ENCODE measurements around the gene RNU4-1. TPM values are rescaled to one million over a fixed set of nuclear protein-coding genes. Genes with fewer than 3 reads are reported as not detected.
"Not testable (repeated sequence)": the region's sequence is repeated elsewhere in the genome, so short reads cannot be mapped to it uniquely, and the experiment has no call there.

Gene RNU4-1
- total and polyA plus RNA-seq, 2 donors from 2014 or later, result 3,016 TPM; not detected in 1

DNA sequence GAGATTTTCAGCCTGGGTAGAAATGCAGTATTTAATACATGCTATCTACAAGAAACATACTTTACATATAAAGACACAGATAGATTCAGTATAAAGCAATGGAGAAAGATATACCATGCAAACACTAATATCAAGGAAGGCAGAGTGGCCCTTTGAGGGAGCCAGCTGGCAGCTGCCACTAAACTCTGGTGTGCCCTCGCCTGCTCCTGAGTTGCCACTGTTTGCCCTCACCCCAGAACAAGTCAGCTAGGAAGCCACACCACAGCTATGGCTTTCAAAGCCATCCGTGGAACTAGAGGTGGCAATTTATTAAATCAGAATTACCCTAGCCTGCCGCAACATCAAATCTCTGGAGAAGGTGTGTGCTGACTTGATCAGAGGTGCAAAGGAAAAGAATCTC is 45.9 kb downstream of the RNU4-1 start:
- no peak for FAIRE-seq
- intact Hi-C loops (cut with DNase I), result no loop called here
- H3K9ac ChIP-seq (ENCODE audit: low read length in 3 of 3), result no peak overlapping the region

DNA sequence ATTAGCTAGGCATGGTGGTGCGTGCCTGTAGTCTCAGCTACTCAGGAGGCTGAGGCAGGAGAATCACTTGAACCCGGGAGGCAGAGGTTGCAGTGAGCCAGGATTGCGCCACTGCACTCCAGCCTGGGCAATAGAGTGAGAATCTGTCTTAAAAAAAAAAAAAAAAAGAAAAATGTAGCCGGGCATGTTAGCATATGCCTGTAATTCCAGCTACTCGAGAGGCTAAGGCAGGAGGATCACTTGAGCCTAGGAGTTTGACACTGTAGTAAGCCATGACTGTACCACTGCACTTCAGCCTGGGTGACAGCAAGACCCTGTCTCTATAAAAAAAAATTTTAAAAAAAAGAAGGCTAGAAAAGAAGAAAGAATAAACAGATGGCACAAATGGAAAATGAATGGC is 46.3 kb downstream of the RNU4-1 start:
- H3K4me1 ChIP-seq (ENCODE audit: control insufficient read depth in 2 of 3, insufficient read depth in 2 of 3, low read depth in 1 of 3, low read length in 3 of 3), result peaks cover 0 to 44% (median 40%) of the 10 kb centered on the region in 3 donors
- H3K9me3 ChIP-seq (ENCODE audit: control insufficient read depth in 2 of 3, insufficient read depth in 1 of 3, low read length in 3 of 3); FAIRE-seq; H3K36me3 ChIP-seq (ENCODE audit: control insufficient read depth in 2 of 3, insufficient read depth in 3 of 3, low read length in 3 of 3); H3K9ac ChIP-seq (ENCODE audit: low read length in 3 of 3); H3K4me3 ChIP-seq (ENCODE audit: low read length in 3 of 3); intact Hi-C loops (cut with DNase I); H3K27me3 ChIP-seq (ENCODE audit: control insufficient read depth, insufficient read depth, low read length); H3K27ac ChIP-seq (ENCODE audit: low read depth in 2 of 2, low read length in 2 of 2); DNase-seq: not testable (repeated sequence)

More for the DNA sequence above, 45.9 kb downstream of the RNU4-1 start:
- H3K9me3 ChIP-seq (ENCODE audit: control insufficient read depth in 2 of 3, insufficient read depth in 1 of 3, low read length in 3 of 3), result no peaks in the 10 kb centered on the region
- DNase-seq, result no peak
- H3K36me3 ChIP-seq (ENCODE audit: control insufficient read depth in 2 of 3, insufficient read depth in 3 of 3, low read length in 3 of 3), result no peaks in the 10 kb centered on the region
- H3K27ac ChIP-seq (ENCODE audit: low read depth in 2 of 2, low read length in 2 of 2), result peak overlapping the region in 1 of 2 donors; percentile 85
- H3K27me3 ChIP-seq (ENCODE audit: control insufficient read depth, insufficient read depth, low read length), result no peaks in the 10 kb centered on the region
- H3K4me3 ChIP-seq (ENCODE audit: low read length in 3 of 3), result peak overlapping the region in 1 of 3 donors; percentile 4
- TF ChIP-seq CTCF (IDR thresholded peaks at IDR 0.05; ENCODE audit: borderline replicate concordance, extremely low read depth, insufficient read depth), result no peak
- H3K4me1 ChIP-seq (ENCODE audit: control insufficient read depth in 2 of 3, insufficient read depth in 2 of 3, low read depth in 1 of 3, low read length in 3 of 3), result peaks cover 0 to 41% (median 35%) of the 10 kb centered on the region in 3 donors

Other genes starting within 250 kb of the RNU4-1 start
- gene RAB35, start 176.5 kb downstream of the RNU4-1 start, total RNA-seq, result 56.1 TPM
- gene RAB35, start 176.5 kb downstream of the RNU4-1 start, polyA plus RNA-seq (ENCODE audit: insufficient read depth, low read depth, low replicate concordance), result 23.2 TPM
- 77.6 TPM for gene GCN1, start 98.5 kb downstream of the RNU4-1 start, total RNA-seq
- gene GCN1, start 98.5 kb downstream of the RNU4-1 start, polyA plus RNA-seq (ENCODE audit: insufficient read depth, low read depth, low replicate concordance), result 12.2 TPM
- 1,384 TPM for gene RPLP0, start 92.1 kb downstream of the RNU4-1 start, total RNA-seq
- 1,654 TPM for gene RPLP0, start 92.1 kb downstream of the RNU4-1 start, polyA plus RNA-seq (ENCODE audit: insufficient read depth, low read depth, low replicate concordance)
- 133 TPM for gene PXN, start 27.5 kb downstream of the RNU4-1 start, total RNA-seq
- gene PXN, start 27.5 kb downstream of the RNU4-1 start, polyA plus RNA-seq (ENCODE audit: insufficient read depth, low read depth, low replicate concordance), result 57.1 TPM
- gene RNU4-2, start 1.3 kb downstream of the RNU4-1 start, total RNA-seq, result 18,412 TPM
- not detected for gene RNU4-2, start 1.3 kb downstream of the RNU4-1 start, polyA plus RNA-seq (ENCODE audit: insufficient read depth, low read depth, low replicate concordance)
- gene SIRT4, start 9.1 kb upstream of the RNU4-1 start, total RNA-seq, result 1.5 TPM
- gene SIRT4, start 9.1 kb upstream of the RNU4-1 start, polyA plus RNA-seq (ENCODE audit: insufficient read depth, low read depth, low replicate concordance), result 8.1 TPM
- gene PLA2G1B, start 34.5 kb upstream of the RNU4-1 start, total RNA-seq, result not detected
- not detected for gene PLA2G1B, start 34.5 kb upstream of the RNU4-1 start, polyA plus RNA-seq (ENCODE audit: insufficient read depth, low read depth, low replicate concordance)
- gene MSI1, start 75.9 kb upstream of the RNU4-1 start, total RNA-seq, result 1.3 TPM
- 0.80 TPM for gene MSI1, start 75.9 kb upstream of the RNU4-1 start, polyA plus RNA-seq (ENCODE audit: insufficient read depth, low read depth, low replicate concordance)
- gene COX6A1, start 144.9 kb upstream of the RNU4-1 start, total RNA-seq, result 331 TPM
- gene COX6A1, start 144.9 kb upstream of the RNU4-1 start, polyA plus RNA-seq (ENCODE audit: insufficient read depth, low read depth, low replicate concordance), result 1,697 TPM
- 15.6 TPM for gene TRIAP1, start 153.1 kb upstream of the RNU4-1 start, total RNA-seq
- 28.2 TPM for gene TRIAP1, start 153.1 kb upstream of the RNU4-1 start, polyA plus RNA-seq (ENCODE audit: insufficient read depth, low read depth, low replicate concordance)
- 39.4 TPM for gene GATC, start 153.2 kb upstream of the RNU4-1 start, total RNA-seq
- 13.7 TPM for gene GATC, start 153.2 kb upstream of the RNU4-1 start, polyA plus RNA-seq (ENCODE audit: insufficient read depth, low read depth, low replicate concordance)
- 144 TPM for gene SRSF9, start 176.5 kb upstream of the RNU4-1 start, total RNA-seq
- gene SRSF9, start 176.5 kb upstream of the RNU4-1 start, polyA plus RNA-seq (ENCODE audit: insufficient read depth, low read depth, low replicate concordance), result 151 TPM
- 258 TPM for gene DYNLL1, start 202.9 kb upstream of the RNU4-1 start, total RNA-seq
- 757 TPM for gene DYNLL1, start 202.9 kb upstream of the RNU4-1 start, polyA plus RNA-seq (ENCODE audit: insufficient read depth, low read depth, low replicate concordance)
- 26.5 TPM for gene COQ5, start 235.9 kb upstream of the RNU4-1 start, total RNA-seq
- 60.8 TPM for gene COQ5, start 235.9 kb upstream of the RNU4-1 start, polyA plus RNA-seq (ENCODE audit: insufficient read depth, low read depth, low replicate concordance)
- gene RNF10, start 241.1 kb upstream of the RNU4-1 start, total RNA-seq, result 229 TPM
- gene RNF10, start 241.1 kb upstream of the RNU4-1 start, polyA plus RNA-seq (ENCODE audit: insufficient read depth, low read depth, low replicate concordance), result 220 TPM

Data from kidney (tissue), 14 donors.